ENCODE data around the gene GIPC2. TPM values are rescaled to one million over a fixed set of nuclear protein-coding genes. Genes with fewer than 3 reads are reported as not detected.

The GIPC2 gene
- total RNA-seq, 1 donor from 2014 or later: 0.64 TPM

DNA sequence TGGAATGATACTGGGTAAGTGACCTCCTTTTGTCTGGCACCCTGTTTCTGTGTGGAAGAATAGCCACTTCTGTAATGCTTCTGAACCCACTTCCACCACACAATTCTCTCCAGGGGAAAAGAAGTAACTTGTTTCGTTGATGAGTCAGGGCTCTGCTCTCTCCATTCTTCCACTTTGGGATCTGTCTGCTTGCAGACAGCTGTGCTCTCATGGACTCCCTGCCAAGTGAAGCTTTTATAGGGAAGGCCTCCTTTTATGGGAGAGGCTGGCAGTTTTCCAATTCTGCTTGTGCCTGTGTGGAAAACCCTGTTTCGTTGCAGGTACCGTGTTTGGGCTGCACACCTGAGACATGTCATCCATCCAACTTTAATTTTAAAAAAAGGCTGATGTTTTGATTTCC lies 130.7 kb downstream of the GIPC2 start:
- Histone ChIP-seq H3K4me1 (no peaks in the 10 kb centered on the region), H3K9me3 (no peaks in the 10 kb centered on the region), H3K36me3 (no peaks in the 10 kb centered on the region), H3K4me3 (no peak overlapping the region), H3K27me3 (no peaks in the 10 kb centered on the region), H3K27ac (no peak overlapping the region)
- no peak for DNase-seq (ENCODE audit: low spot score in 2 of 2)
- TF ChIP-seq, protein P1, sequence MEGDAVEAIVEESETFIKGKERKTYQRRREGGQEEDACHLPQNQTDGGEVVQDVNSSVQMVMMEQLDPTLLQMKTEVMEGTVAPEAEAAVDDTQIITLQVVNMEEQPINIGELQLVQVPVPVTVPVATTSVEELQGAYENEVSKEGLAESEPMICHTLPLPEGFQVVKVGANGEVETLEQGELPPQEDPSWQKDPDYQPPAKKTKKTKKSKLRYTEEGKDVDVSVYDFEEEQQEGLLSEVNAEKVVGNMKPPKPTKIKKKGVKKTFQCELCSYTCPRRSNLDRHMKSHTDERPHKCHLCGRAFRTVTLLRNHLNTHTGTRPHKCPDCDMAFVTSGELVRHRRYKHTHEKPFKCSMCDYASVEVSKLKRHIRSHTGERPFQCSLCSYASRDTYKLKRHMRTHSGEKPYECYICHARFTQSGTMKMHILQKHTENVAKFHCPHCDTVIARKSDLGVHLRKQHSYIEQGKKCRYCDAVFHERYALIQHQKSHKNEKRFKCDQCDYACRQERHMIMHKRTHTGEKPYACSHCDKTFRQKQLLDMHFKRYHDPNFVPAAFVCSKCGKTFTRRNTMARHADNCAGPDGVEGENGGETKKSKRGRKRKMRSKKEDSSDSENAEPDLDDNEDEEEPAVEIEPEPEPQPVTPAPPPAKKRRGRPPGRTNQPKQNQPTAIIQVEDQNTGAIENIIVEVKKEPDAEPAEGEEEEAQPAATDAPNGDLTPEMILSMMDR (IDR thresholded peaks at IDR 0.05): no peak
- intact Hi-C loops (cut with DNase I): no loop called here

DNA sequence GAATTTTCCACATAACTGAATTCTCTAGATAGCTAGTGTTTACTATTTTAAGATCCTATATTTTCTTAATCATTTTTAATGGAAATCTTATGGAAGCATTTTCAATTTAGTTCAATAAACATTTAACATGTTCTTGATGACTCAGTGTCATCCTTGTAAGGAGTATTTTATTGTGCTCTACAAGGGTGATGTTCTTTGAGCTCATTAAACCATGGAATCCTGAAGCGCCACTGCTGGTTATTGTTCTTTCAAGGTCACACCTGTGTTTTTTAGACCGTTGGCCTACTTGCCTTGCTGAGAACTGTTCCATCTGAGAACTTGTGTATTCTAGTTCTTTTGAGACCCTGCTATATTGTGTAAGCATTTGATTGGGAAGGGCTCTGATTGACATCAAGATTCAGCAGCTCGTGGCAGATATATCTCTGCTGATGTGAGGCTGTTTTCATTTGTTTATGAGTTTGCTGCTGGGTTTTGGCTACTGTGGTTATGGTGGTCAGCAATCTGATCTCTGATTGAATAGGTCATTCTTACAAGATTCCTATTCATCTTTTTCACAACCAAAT lies 132.0 kb downstream of the GIPC2 start:
- Histone ChIP-seq H3K4me1 (no peaks in the 10 kb centered on the region), H3K4me3 (no peak overlapping the region), H3K27me3 (no peaks in the 10 kb centered on the region), H3K27ac (no peak overlapping the region), H3K36me3 (no peaks in the 10 kb centered on the region), H3K9me3 (no peaks in the 10 kb centered on the region)
- intact Hi-C loops (cut with DNase I): no loop called here
- DNase-seq (ENCODE audit: low spot score in 2 of 2): no peak
- TF ChIP-seq, protein P1 (IDR thresholded peaks at IDR 0.05): no peak

DNA sequence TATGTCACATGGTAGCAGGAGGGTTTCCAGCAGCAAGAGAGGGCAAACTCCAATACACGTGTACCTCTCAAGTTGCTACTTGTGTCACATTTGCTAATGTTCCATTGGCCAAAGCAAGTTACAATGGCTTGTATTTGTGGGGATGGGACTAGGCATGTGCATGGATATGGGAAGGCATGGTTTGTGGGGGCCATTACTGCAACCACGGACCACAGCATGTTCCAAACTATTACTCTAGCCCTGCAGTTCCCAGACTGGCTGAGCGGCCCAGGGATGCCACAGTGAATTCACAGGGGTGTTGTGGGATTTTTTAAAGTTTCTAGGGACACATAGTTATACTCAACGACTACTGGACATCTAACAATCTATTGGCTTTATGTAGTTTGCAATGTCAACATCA lies 133.1 kb downstream of the GIPC2 start:
- H3K36me3 ChIP-seq: no peaks in the 10 kb centered on the region
- no peaks in the 10 kb centered on the region for H3K27me3 ChIP-seq
- H3K4me1 ChIP-seq: no peaks in the 10 kb centered on the region
- TF ChIP-seq, protein P1 (IDR thresholded peaks at IDR 0.05): no peak
- DNase-seq (ENCODE audit: low spot score in 2 of 2): no peak
- intact Hi-C loops (cut with DNase I): no loop called here
- H3K27ac ChIP-seq: no peak overlapping the region
- H3K4me3 ChIP-seq: no peak overlapping the region
- no peaks in the 10 kb centered on the region for H3K9me3 ChIP-seq

DNA sequence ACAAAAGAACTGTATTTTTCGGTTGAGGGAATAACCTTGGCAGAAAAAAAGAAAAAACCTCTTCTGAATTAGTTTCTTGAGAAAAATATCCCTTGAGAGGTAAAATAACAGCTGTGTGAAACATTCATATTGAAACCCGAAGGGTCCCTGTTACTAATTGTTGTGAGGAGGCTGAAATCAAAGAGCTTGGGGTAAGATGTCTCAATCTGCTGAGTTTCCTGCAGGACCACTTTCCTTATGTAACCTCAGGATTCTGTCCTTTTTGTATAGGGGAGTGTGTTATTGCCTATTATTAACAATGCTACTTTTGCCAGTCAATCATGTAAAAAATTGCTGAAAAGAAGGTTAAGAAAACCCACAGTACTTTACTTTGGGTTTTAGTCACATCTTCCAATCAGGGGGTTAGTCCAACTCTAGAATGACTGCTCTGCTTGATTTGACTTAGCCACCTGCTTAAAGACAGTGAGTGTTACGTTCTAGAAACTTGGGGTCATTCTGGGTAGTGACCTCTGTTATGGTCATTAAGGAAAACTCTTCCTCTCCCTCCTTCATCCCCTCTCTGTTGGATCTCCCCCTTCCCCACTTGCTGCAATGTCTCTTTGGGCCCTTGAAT lies 138.8 kb downstream of the GIPC2 start:
- TF ChIP-seq, protein P1 (IDR thresholded peaks at IDR 0.05): no peak
- intact Hi-C loops (cut with DNase I): no loop called here
- H3K9me3 ChIP-seq: no peaks in the 10 kb centered on the region
- H3K27ac ChIP-seq: no peak overlapping the region
- no peaks in the 10 kb centered on the region for H3K36me3 ChIP-seq
- H3K4me3 ChIP-seq: no peak overlapping the region
- no peak for DNase-seq (ENCODE audit: low spot score in 2 of 2)
- H3K27me3 ChIP-seq: no peaks in the 10 kb centered on the region
- H3K4me1 ChIP-seq: no peaks in the 10 kb centered on the region

Other genes with a start within 250 kb of the GIPC2 start
- gene NEXN, start 157.3 kb upstream of the GIPC2 start, total RNA-seq: 38.2 TPM
- gene FUBP1, start 66.9 kb upstream of the GIPC2 start, total RNA-seq: 90.3 TPM
- 20.1 TPM for gene DNAJB4, start 41.0 kb upstream of the GIPC2 start, total RNA-seq